ENCODE data around the gene FHIT.

Gene FHIT

GRCh38 chr3:60363817-60364216 lies 887.4 kb downstream of the FHIT start:
- FAIRE-seq (no peak), DNase-seq (ENCODE audit: low spot score) (no peak)

DNA sequence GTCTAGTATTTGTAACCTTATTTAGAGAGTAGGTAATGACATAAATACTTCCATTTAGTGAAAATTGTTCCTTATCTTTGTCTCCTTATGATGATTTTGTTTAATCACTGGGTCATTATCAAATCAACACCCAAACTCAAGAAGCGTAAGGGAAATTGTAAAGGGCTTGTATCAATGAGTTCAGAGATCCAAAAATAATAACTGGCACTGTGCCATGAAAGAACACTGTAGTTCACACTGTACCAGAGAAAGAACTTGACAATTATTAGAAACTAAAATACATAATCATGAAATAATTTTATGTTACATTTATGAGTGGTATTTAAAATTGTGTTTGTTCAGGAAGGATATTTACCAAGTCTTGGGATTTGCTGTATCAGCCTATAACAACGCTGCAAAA lies 895.4 kb downstream of the FHIT start:
- FAIRE-seq: no peak
- no peak for DNase-seq (ENCODE audit: low spot score)

GRCh38 chr3:60351481-60351880 lies 899.8 kb downstream of the FHIT start:
- FAIRE-seq: no peak
- DNase-seq (ENCODE audit: low spot score): no peak

DNA sequence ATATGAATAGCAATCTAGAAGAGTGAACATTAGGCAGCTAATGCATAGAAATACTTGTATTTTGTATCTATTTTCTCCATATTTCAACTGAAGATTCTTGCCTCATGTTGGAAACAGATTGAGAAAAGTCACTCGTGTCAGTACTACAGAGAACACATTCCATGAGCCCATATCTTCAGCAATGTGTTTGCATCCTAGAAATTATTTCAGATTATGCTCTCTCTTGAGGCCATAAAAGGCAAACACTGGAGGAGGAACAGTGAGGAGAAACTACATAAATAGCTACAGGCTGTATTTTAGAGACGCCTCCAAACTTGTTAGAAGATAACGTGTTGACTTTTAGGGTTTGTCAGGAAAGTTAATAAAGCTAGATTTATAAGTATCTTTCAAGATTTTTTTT lies 906.9 kb downstream of the FHIT start:
- FAIRE-seq (no peak), DNase-seq (ENCODE audit: low spot score) (no peak)

GRCh38 chr3:60343831-60344230 lies 907.4 kb downstream of the FHIT start:
- no peak for DNase-seq (ENCODE audit: low spot score)
- no peak for FAIRE-seq

DNA sequence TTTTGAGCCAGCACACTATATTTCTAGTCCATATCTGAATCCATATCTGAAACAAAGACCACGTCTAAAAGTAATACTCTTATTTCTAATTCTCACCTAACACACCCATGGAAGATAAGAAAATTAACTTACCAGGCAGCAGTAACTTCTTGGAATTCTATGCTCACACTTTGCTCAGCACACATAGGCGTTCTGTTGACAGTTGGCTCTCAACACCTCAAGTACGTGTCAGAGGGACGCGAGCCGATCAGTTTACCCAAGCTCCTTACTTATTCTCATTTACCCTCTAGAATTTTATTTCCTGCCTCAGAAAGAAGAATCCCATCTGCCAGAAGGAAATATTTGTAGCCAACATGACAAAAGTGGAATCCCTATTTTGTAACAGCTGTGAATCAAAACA lies 911.9 kb downstream of the FHIT start:
- DNase-seq (ENCODE audit: low spot score): no peak
- FAIRE-seq: no peak

- DNase-seq (ENCODE audit: low spot score) (no peak), FAIRE-seq (no peak)
Measured at GRCh38 chr3:60337421-60337820, 913.8 kb downstream of the FHIT start.

GRCh38 chr3:60336061-60336460 lies 915.2 kb downstream of the FHIT start:
- FAIRE-seq: no peak
- no peak for DNase-seq (ENCODE audit: low spot score)

GRCh38 chr3:60333710-60334109 lies 917.5 kb downstream of the FHIT start:
- FAIRE-seq: no peak
- DNase-seq (ENCODE audit: low spot score): no peak

GRCh38 chr3:60330107-60330506 lies 921.1 kb downstream of the FHIT start:
- DNase-seq (ENCODE audit: low spot score) (no peak), FAIRE-seq (no peak)

DNA sequence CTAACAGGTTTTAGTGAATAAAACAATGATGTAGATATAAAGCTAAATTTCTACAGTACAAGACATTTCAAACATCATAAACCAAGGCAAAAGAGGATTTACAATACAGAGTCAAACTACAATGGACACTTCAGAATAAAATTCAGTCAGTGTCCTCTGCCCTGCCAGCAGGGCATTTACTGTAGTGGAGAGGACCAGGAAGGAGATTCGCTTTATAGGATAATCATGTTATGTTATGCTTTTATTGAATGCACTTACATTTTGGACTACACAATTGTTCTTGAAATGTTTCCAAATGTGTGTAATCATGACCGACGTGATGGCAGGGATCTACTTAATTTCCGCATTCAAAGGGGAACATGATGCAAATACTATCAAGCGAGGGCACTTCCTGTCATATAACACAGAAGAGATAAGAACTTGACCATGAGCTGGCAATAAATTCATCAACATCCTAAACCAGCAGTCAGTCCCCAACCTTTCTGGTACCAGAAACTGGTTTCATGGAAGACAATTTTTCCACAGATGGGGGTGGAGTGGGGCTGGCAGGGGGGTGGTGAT lies 925.6 kb downstream of the FHIT start:
- DNase-seq (ENCODE audit: low spot score) (no peak), FAIRE-seq (no peak)

GRCh38 chr3:60323651-60324050 lies 927.6 kb downstream of the FHIT start:
- FAIRE-seq: no peak

GRCh38 chr3:60323180-60323579 lies 928.1 kb downstream of the FHIT start:
- DNase-seq (ENCODE audit: low spot score) (no peak), FAIRE-seq (no peak)

More at GRCh38 chr3:60323651-60324050, 927.6 kb downstream of the FHIT start:
- DNase-seq (ENCODE audit: low spot score): no peak

DNA sequence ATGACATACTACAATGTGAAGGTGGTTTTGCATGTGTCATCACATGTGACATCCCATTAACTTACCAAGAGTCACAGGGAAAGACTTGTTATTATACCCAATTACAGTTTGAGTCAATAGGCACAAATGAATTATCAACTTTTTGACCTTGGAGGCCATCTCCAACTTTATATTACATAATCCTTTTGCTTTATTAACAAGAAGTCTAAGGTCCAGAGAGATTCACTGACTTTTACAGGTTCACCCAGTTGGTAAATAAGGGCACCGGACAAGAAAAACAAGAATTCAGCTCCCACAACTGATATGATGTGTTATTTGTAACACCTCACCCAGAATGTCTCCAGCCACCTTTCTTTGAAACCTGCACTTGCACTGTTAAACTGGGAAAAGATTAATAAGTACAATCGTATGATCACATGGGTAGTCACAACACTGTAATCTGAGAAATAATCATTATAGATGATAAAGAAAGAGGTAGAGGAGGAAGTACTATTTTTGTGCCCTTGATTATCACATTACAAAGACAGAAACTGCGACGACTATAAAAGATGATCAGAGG lies 928.9 kb downstream of the FHIT start:
- no peak for DNase-seq (ENCODE audit: low spot score)
- FAIRE-seq: no peak

DNA sequence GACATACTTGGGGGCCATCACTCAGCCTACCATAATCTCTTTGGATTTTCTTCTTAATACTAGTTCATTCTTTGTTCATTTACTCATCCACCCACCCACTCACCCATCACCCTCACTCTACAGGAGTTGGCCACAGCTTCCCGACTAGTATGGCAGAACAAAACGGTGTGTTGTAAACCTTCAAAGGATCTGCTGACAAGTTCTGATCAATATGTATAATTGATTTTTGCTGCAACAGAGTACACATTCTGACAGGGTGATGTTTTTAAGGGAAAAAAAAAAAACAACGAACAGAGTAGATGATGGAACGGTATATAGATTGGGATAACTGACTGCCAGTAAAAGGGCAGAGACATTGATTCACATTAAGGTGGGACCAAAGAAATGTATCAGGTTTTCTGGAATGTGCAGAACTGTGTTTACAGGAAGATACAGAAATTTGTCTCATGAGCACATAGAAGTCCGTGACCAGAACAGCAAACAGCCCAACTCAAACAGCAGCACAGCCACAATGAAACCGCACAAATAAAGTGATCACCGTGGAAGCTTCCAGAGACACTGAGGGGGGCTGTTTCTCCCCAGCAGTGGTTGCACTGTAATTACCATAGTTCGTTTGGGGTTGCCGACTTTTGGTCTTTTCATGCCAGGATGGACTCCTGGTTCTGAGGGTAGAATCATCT lies 931.9 kb downstream of the FHIT start:
- no peak for DNase-seq (ENCODE audit: low spot score)
- FAIRE-seq: no peak

GRCh38 chr3:60316121-60316797 lies 935.0 kb downstream of the FHIT start:
- FAIRE-seq (no peak), DNase-seq (ENCODE audit: low spot score) (no peak)

- no peak for DNase-seq (ENCODE audit: low spot score)
- FAIRE-seq: no peak
Measured at GRCh38 chr3:60313951-60314461, 937.2 kb downstream of the FHIT start.

- DNase-seq (ENCODE audit: low spot score): no peak
- FAIRE-seq: no peak
Measured at GRCh38 chr3:60313231-60313798, 937.9 kb downstream of the FHIT start.

- FAIRE-seq (no peak), DNase-seq (ENCODE audit: low spot score) (no peak)
Measured at GRCh38 chr3:60309539-60310268, 941.5 kb downstream of the FHIT start.

GRCh38 chr3:60308808-60309207 lies 942.4 kb downstream of the FHIT start:
- FAIRE-seq (no peak), DNase-seq (ENCODE audit: low spot score) (no peak)

GRCh38 chr3:60307562-60308199 lies 943.6 kb downstream of the FHIT start:
- no peak for DNase-seq (ENCODE audit: low spot score)
- no peak for FAIRE-seq

All from RCC 7860 (cell line).